Measurements from ENCODE around the gene ZFYVE19.

ZFYVE19 gene

GRCh38 chr15:40826423-40827075 lies 19.7 kb downstream of the ZFYVE19 start:
- no peaks in the 10 kb centered on the region for H3K79me2 ChIP-seq (ENCODE audit: low read length)
- no peaks in the 10 kb centered on the region for H3K9me2 ChIP-seq (replicated peaks; ENCODE audit: insufficient read depth, low read length)
- TF ChIP-seq EZH2phosphoT487 (IDR thresholded peaks at IDR 0.05; ENCODE audit: low read length) (no peak), EZH2 (optimal IDR thresholded peaks at IDR 0.05; ENCODE audit: low read depth, low read length) (no peak)
- TF ChIP-seq, protein P1, sequence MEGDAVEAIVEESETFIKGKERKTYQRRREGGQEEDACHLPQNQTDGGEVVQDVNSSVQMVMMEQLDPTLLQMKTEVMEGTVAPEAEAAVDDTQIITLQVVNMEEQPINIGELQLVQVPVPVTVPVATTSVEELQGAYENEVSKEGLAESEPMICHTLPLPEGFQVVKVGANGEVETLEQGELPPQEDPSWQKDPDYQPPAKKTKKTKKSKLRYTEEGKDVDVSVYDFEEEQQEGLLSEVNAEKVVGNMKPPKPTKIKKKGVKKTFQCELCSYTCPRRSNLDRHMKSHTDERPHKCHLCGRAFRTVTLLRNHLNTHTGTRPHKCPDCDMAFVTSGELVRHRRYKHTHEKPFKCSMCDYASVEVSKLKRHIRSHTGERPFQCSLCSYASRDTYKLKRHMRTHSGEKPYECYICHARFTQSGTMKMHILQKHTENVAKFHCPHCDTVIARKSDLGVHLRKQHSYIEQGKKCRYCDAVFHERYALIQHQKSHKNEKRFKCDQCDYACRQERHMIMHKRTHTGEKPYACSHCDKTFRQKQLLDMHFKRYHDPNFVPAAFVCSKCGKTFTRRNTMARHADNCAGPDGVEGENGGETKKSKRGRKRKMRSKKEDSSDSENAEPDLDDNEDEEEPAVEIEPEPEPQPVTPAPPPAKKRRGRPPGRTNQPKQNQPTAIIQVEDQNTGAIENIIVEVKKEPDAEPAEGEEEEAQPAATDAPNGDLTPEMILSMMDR (IDR thresholded peaks at IDR 0.05; ENCODE audit: low read length): no peak
- no peak overlapping the region for H3K4me3 ChIP-seq (ENCODE audit: low read length)
- no peaks in the 10 kb centered on the region for H3K36me3 ChIP-seq (replicated peaks; ENCODE audit: insufficient read depth, low read length)
- H3K27me3 ChIP-seq (replicated peaks; ENCODE audit: insufficient read depth, low read length): no peaks in the 10 kb centered on the region
- no peaks in the 10 kb centered on the region for H3K9me3 ChIP-seq (replicated peaks; ENCODE audit: insufficient read depth, low read length)
- no peak overlapping the region for H3K4me2 ChIP-seq (ENCODE audit: low read depth, low read length)
- H3K9ac ChIP-seq (ENCODE audit: low read length): no peak overlapping the region
- no peak overlapping the region for H3K27ac ChIP-seq (ENCODE audit: low read length)
- H2AFZ ChIP-seq (ENCODE audit: low read length): no peak overlapping the region
- no peak for DNase-seq
- H3K4me1 ChIP-seq (ENCODE audit: low read length): peaks cover 5% of the 10 kb centered on the region; the same call in 1 of the 2 replicates
- no peaks in the 10 kb centered on the region for H4K20me1 ChIP-seq (ENCODE audit: insufficient read depth, low read length)
- no peaks in the 10 kb centered on the region; the same call in 1 of the 2 replicates for H3F3A ChIP-seq (ENCODE audit: insufficient read depth, low read length)

DNA sequence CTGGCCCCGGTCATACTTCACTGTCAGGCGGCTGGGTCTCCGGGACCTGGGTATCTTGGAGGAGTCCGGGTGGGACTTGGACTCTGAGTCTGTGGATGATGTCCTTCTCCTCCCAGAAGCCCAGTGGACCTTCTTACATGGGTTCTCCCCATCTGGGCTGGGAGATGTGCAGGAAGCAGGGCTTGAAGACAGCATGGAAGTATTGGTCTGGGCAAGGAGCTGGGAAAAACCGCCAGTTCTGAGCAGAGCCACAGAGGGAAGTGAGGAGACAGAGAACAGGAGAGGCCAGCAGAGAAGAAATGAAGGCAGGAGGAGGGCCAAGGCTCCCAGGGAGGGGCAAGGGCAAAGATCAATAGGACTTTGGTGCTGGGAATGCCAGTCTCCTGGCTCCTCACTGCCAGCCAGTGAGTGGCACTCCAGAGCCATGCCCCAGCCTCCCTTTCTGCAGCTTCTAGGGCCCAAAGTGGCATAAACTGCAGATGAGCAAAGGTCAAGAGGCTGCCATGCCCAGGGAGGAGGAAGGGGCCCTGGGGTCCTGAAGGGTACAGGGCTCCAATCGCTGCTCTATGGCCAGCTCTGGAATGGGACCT lies 21.7 kb downstream of the ZFYVE19 start, which contains the start of gene PPP1R14D:
TSS of gene PPP1R14D (minus strand) at position 262 of the 590 bp plus-strand sequence. CDS start at position 195, 67 bp downstream.
- no peak for DNase-seq
- peak within 1 kb of the TSS; percentile 51; the same call in 1 of the 2 replicates for H2AFZ ChIP-seq (ENCODE audit: low read length)
- H3K36me3 ChIP-seq (replicated peaks; ENCODE audit: insufficient read depth, low read length): no peaks in the 10 kb centered on the region

DNA sequence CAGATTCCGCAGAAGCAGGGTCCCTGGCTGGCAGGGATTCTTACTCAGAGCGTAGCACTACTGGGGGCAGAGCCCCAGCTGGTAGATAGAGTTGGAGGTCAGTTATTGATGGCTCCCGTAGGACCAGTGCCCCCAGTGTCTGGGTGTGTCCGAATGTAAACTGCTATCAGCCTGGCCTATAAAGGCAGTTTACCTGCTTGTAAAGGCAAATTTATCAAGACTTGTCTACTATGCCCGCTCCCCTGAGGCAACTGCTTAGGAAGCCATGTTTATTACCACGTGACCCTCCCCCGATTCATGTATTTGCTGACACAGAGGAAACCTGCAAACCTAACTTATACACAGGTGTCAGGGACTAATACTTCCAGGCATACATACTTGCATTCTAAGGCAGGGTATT lies 22.2 kb downstream of the ZFYVE19 start:
- no peak overlapping the region for H3K27ac ChIP-seq (ENCODE audit: low read length)
- H2AFZ ChIP-seq (ENCODE audit: low read length): peak overlapping the region; percentile 51; the same call in 1 of the 2 replicates
- no peaks in the 10 kb centered on the region for H3K9me3 ChIP-seq (replicated peaks; ENCODE audit: insufficient read depth, low read length)
- DNase-seq: peak; percentile 37
- no peak overlapping the region for H3K9ac ChIP-seq (ENCODE audit: low read length)
- no peak overlapping the region for H3K4me2 ChIP-seq (ENCODE audit: low read depth, low read length)
- no peaks in the 10 kb centered on the region; the same call in 1 of the 2 replicates for H3F3A ChIP-seq (ENCODE audit: insufficient read depth, low read length)
- H3K79me2 ChIP-seq (ENCODE audit: low read length): no peaks in the 10 kb centered on the region
- H3K36me3 ChIP-seq (replicated peaks; ENCODE audit: insufficient read depth, low read length): no peaks in the 10 kb centered on the region
- TF ChIP-seq, protein P1 (IDR thresholded peaks at IDR 0.05; ENCODE audit: low read length): no peak
- TF ChIP-seq EZH2 (optimal IDR thresholded peaks at IDR 0.05; ENCODE audit: low read depth, low read length) (no peak), EZH2phosphoT487 (IDR thresholded peaks at IDR 0.05; ENCODE audit: low read length) (no peak)
- peaks cover 5% of the 10 kb centered on the region; the same call in 1 of the 2 replicates for H3K4me1 ChIP-seq (ENCODE audit: low read length)
- H3K27me3 ChIP-seq (replicated peaks; ENCODE audit: insufficient read depth, low read length): no peaks in the 10 kb centered on the region
- no peaks in the 10 kb centered on the region for H3K9me2 ChIP-seq (replicated peaks; ENCODE audit: insufficient read depth, low read length)
- H3K4me3 ChIP-seq (ENCODE audit: low read length): no peak overlapping the region
- H4K20me1 ChIP-seq (ENCODE audit: insufficient read depth, low read length): no peaks in the 10 kb centered on the region

More for the DNA sequence above, 21.7 kb downstream of the ZFYVE19 start, which contains the start of gene PPP1R14D:
- Histone ChIP-seq H3F3A (ENCODE audit: insufficient read depth, low read length) (no peaks in the 10 kb centered on the region; the same call in 1 of the 2 replicates), H3K9me2 (replicated peaks; ENCODE audit: insufficient read depth, low read length) (no peaks in the 10 kb centered on the region), H3K4me1 (ENCODE audit: low read length) (peaks cover 5% of the 10 kb centered on the region; the same call in 1 of the 2 replicates), H3K27ac (ENCODE audit: low read length) (no peak within 1 kb of the TSS), H3K79me2 (ENCODE audit: low read length) (no peaks in the 10 kb centered on the region), H3K4me2 (ENCODE audit: low read depth, low read length) (no peak within 1 kb of the TSS), H3K9me3 (replicated peaks; ENCODE audit: insufficient read depth, low read length) (no peaks in the 10 kb centered on the region), H3K4me3 (ENCODE audit: low read length) (no peak within 1 kb of the TSS), H4K20me1 (ENCODE audit: insufficient read depth, low read length) (no peaks in the 10 kb centered on the region), H3K9ac (ENCODE audit: low read length) (no peak within 1 kb of the TSS), H3K27me3 (replicated peaks; ENCODE audit: insufficient read depth, low read length) (no peaks in the 10 kb centered on the region)
- TF ChIP-seq, protein P1 (IDR thresholded peaks at IDR 0.05; ENCODE audit: low read length): no peak
- TF ChIP-seq EZH2phosphoT487 (IDR thresholded peaks at IDR 0.05; ENCODE audit: low read length): no peak
- TF ChIP-seq EZH2 (optimal IDR thresholded peaks at IDR 0.05; ENCODE audit: low read depth, low read length): no peak

All from MM.1S (cell line).